Measurements from ENCODE around the gene KRTAP20-2.
A peak's percentile ranks its signal among the peaks of the same experiment; 100 is the strongest.

DNA sequence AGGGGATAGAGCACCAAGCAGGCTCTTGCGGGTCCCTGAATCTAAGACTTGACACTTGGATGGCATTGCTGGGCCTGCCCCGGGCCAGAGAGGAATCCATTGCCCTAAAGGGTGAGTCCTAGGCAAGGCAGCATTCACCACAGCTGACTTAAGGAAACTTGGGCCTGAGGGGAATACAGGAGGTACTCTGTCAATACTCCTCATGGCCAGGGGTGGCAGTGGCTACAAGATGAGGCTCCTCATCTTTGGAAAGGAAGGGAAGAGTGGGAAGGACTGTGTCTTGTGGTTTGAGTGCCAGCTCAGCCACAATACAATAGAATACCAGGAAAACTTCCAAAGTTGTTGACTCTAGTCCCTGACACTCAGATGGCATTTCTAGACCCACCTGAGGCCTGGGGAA lies 29.0 kb upstream of the KRTAP20-2 start:
- TF ChIP-seq NRF1 (IDR thresholded peaks at IDR 0.05; ENCODE audit: low read depth, low read length) (no peak), CREB1 (IDR thresholded peaks at IDR 0.05) (no peak), POLR2AphosphoS5 (IDR thresholded peaks at IDR 0.05; ENCODE audit: low read depth, low read length) (no peak), MAFK (IDR thresholded peaks at IDR 0.05; ENCODE audit: low read depth, low read length) (no peak), SIN3A (conservative IDR thresholded peaks at IDR 0.05 in 1 of 2, IDR thresholded peaks at IDR 0.05 in 1 of 2; ENCODE audit: low read depth in 1 of 2, low read length in 2 of 2) (no peak), CTCF (IDR thresholded peaks at IDR 0.05; ENCODE audit: control extremely low read depth in 1 of 3, insufficient read depth in 1 of 3, low read depth in 1 of 3, low read length in 3 of 3) (peak in 1 of 3 experiments; percentile 52; a peak in 1 of 4 replicates), POLR2A (IDR thresholded peaks at IDR 0.05; ENCODE audit: control extremely low read depth in 1 of 2, low read depth in 2 of 2, low read length in 2 of 2) (no peak), SUZ12 (IDR thresholded peaks at IDR 0.05; ENCODE audit: low read length) (no peak), TEAD4 (IDR thresholded peaks at IDR 0.05; ENCODE audit: low read depth, low read length) (no peak), EP300 (IDR thresholded peaks at IDR 0.05; ENCODE audit: borderline replicate concordance in 1 of 2, low read depth in 2 of 2, low read length in 2 of 2) (no peak), RAD21 (IDR thresholded peaks at IDR 0.05 in 1 of 2, conservative IDR thresholded peaks at IDR 0.05 in 1 of 2; ENCODE audit: low read depth in 2 of 2, low read length in 2 of 2) (peak; percentile 14 to 21; a peak in 3 of 4 replicates), SRF (IDR thresholded peaks at IDR 0.05; ENCODE audit: low read depth, low read length) (no peak), JUND (IDR thresholded peaks at IDR 0.05; ENCODE audit: low read length) (no peak)
- TF ChIP-seq, protein P1, sequence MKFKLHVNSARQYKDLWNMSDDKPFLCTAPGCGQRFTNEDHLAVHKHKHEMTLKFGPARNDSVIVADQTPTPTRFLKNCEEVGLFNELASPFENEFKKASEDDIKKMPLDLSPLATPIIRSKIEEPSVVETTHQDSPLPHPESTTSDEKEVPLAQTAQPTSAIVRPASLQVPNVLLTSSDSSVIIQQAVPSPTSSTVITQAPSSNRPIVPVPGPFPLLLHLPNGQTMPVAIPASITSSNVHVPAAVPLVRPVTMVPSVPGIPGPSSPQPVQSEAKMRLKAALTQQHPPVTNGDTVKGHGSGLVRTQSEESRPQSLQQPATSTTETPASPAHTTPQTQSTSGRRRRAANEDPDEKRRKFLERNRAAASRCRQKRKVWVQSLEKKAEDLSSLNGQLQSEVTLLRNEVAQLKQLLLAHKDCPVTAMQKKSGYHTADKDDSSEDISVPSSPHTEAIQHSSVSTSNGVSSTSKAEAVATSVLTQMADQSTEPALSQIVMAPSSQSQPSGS (IDR thresholded peaks at IDR 0.05; ENCODE audit: low read length), result no peak
